GM19395 (cell line): ENCODE data around the gene TRMO.

ENCODE experiments used
- ATAC-seq: cut with Tn5 transposase; IDR thresholded peaks from one replicate; pipeline ENCODE4 v1.9.1; 2021; ENCODE audit warnings: mild to moderate bottlenecking, moderate library complexity; ENCODE audit not compliant: unreplicated experiment

Gene TRMO

DNA sequence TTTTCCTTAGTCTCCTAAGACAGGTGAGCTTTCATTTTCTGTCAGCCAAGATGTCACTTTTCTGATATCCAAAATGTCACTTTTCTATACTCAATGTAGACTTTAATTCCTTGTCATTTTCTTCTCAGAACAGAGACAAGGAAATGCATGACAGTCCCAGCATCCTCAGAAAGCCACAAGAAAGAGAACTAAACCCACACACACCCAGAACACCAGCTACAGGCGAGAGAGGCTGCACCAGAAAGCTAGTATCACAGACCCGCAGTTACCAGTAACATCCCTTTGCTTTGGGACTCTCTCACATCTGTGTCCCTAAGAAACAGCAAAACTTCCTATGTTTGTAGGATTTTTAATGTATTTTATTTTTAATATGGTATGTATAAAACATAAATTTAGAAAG is 17.1 kb downstream of the TRMO start:
- ATAC-seq, result no peak

DNA sequence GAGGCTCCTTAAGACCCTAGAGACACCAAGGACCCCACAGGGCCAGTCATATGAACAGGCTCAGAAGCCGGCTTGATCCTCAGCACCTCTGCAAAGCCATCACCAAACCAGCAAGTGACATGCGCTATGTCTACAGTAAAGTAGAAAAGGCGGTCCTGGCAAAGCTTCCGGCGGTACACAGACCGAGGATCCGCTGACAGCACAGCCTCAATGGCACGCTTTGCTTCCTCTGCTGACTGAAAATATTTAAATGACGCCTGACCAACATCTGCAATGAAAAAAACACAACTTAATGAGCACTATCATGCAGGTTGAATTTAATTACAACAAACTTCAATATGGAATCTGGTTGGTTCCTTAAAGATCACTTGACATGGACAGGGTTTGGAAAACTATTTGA is 17.6 kb downstream of the TRMO start:
- ATAC-seq, result no peak

- no peak for ATAC-seq
These were observed 19.1 kb downstream of the TRMO start for GRCh38 chr9:97903177-97903576.

GRCh38 chr9:97900738-97901565 is 21.3 kb downstream of the TRMO start:
- no peak for ATAC-seq

GRCh38 chr9:97900103-97900737 is 22.1 kb downstream of the TRMO start:
- no peak for ATAC-seq

DNA sequence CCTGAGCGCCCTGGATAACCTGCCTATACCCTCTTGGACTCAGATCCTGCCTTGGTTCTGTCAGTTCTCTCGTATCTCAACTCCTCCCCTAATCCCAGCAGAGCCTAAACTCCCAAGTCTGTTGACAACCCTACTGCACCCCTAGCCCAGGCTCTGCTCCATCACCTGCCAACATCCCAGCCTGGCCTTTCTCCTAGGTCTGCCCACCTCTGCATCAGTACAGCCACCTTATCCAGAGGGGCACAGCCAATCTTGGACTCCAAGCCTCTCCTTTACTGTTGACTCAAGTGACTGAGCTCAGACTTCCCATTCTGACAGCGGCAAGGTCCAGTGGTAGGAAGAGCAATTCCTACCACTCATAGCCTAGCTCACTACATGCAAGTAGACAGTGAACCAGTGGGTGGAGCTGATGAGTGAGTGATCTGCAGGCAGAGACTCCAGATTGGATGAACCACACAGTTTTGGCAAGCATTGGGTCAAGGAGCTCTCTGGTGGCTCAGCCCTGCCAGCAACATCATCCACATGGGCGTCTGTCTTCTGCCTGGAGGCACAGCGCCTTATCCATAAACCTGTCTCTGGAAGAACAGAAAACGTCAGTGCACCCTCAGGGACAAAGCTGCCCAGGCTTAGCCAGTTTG is 26.5 kb downstream of the TRMO start:
- no peak for ATAC-seq

DNA sequence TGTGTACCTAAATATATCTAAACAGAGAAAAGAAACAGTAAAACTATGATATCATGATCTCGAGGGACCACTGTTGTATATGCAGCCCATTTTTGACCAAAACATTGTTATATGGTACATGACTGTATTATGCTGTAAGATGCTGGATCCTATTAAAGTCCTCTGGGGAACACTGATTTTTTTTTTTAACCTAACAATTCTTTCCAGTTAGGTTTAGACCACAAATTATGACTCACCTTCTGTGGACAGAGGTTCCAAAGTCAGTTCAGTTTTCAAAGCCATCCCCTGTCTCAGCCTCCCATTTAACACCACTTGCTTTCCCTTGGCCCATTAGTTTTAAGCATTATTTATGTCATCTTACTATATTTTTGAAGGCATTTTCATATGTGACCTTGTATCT is 27.1 kb downstream of the TRMO start:
- ATAC-seq, result no peak

GRCh38 chr9:97892421-97892820 is 29.9 kb downstream of the TRMO start:
- no peak for ATAC-seq

DNA sequence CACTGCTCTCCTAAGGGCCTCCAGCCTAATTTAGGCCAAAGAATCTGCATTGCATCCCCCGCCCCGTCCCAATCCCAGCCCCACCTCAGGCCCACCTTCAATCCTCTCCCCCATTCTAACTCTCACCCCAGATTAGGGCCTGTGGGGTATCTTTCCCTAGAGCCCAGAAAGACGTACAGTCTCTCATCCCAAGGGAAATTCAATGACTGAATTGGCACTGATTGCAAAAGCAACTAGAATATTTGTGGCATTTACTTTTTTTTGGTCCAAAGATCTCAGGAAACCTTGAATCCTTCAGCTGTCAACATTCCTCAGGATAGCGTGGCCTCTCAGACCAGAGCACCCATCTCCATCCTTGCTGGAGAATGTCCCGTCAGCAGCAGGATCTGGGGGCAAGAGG is 30.6 kb downstream of the TRMO start:
- ATAC-seq, result no peak

GRCh38 chr9:97889941-97890887 is 32.1 kb downstream of the TRMO start:
- ATAC-seq, result no peak

GRCh38 chr9:97880336-97880735 is 42.0 kb downstream of the TRMO start:
- ATAC-seq, result no peak

DNA sequence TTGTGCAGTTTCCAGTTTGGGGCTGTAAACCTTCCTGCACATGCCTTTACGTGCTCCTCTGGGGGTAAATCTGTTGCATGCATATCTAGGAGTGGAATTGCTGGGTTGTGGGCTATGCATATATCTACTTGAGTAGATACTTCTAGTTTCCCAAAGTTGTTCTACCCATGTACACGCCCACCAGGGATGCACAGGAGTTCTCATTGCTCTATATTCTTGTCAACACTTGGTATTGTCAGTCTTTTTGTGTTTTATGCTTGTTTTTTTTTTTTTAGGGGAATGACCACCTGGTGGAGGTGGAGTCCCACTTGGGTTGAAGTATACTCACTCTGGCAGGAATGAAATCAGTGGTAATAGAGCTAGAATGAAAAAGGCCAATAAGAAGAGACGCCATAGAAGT is 46.2 kb downstream of the TRMO start:
- no peak for ATAC-seq

DNA sequence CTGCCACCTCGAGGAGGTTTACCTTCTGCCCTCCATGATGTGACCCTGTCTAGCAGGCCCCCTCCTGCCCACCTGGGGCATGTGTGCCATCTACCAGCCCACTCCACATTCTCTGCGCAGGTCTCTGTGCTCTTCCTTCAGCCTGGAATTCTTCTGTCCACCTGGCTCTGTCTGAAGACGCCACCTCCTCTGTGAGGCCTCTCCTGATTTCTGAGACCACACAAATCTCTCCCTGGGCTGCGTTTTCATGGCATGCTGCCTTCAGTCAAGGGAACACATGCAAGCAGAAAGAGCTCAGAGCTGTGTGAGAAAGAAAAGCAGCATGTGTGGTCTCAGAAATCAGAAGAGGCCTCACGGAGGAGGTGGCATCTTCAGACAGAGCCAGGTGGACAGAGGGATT is 47.2 kb downstream of the TRMO start:
- no peak for ATAC-seq

GRCh38 chr9:97874624-97875023 is 47.7 kb downstream of the TRMO start:
- ATAC-seq, result no peak

GRCh38 chr9:97873882-97874281 is 48.4 kb downstream of the TRMO start:
- no peak for ATAC-seq

DNA sequence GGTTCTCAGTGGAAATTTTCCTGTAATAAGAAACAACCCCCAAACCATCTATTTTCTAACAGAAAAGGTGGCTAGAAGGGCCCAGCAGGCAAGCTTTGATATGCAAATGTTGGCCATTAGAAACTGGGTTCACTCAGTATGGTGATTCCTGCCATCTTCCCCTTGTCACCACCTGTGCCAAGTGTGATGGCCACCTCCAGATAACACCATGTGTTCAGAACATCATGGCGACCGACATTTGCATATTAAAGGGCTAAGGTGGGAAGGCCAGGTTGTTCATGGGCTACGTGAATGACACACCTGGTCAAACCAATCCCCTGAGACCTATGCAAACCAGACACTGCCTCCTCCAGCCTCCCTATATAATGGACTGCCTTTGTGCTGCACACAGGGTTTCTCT is 48.9 kb downstream of the TRMO start:
- no peak for ATAC-seq

- no peak for ATAC-seq
These were observed 53.4 kb downstream of the TRMO start for GRCh38 chr9:97868859-97869258.

DNA sequence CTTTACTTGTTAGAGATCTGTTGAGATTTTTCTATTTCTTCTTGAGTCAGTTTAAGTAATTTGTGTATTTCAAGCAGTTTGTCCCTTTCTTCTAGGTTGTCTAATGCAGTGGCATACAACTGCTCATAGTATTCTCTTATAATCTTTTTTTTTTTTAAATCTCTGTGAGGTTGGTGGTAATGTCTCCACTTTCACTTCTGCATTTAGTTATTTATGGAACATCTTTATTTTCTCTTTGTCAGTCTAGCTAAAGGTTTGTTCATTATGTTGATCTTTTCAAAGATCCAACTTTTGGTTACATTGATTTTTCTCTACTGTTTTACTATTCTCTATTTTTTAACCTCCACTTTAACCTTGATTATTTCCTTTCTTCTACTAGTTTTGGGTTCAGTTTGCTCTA is 55.5 kb downstream of the TRMO start:
- peak; percentile 57 for ATAC-seq

GRCh38 chr9:97866300-97866699 is 56.0 kb downstream of the TRMO start:
- no peak for ATAC-seq

DNA sequence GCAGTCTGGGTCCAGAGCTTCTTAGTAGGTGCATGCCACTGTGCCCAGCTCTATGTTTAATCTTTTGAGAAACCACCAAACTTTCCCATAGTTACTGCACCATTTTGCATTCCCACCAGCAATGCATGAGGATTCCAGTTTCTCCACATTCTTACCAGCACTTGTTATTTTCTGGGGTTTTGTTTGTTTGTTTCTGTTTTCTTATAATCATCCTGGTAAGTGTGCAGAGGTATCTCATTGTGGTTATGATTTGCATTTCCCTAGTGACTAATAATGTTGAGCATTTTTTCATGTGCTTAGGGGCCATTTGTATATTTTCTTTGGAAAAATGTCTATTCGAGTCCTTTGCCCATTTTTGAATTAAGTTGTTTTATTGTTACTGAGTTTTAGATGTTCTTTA is 57.9 kb downstream of the TRMO start:
- no peak for ATAC-seq

- ATAC-seq, result no peak
These were observed 59.0 kb downstream of the TRMO start for GRCh38 chr9:97863314-97863713.
